ENCODE results near the gene GSG1L.
"Not testable (repeated sequence)": the region's sequence is repeated elsewhere in the genome, so short reads cannot be mapped to it uniquely, and the experiment has no call there.

The GSG1L gene

GRCh38 chr16:27746076-27746855, 317.2 kb downstream of the GSG1L start:
- Mint-ChIP-seq H3K4me1 (peaks cover 7% of the 10 kb centered on the region), H3K36me3 (no peaks in the 10 kb centered on the region), H3K4me3 (no peak overlapping the region), H3K9me3 (no peaks in the 10 kb centered on the region), H3K27ac (no peak overlapping the region)
- no peak for ATAC-seq
- DNase-seq (ENCODE audit: low spot score in 2 of 2), result no peak

GRCh38 chr16:27745348-27745747, 318.2 kb downstream of the GSG1L start:
- DNase-seq (ENCODE audit: low spot score in 2 of 2) (no peak), ATAC-seq (no peak)
- Mint-ChIP-seq H3K27ac (no peak overlapping the region), H3K9me3 (no peaks in the 10 kb centered on the region), H3K36me3 (no peaks in the 10 kb centered on the region), H3K4me1 (peaks cover 7% of the 10 kb centered on the region), H3K4me3 (no peak overlapping the region)

- no peak for DNase-seq (ENCODE audit: low spot score in 2 of 2)
- Mint-ChIP-seq H3K4me3 (no peak overlapping the region), H3K36me3 (peaks cover 1% of the 10 kb centered on the region), H3K4me1 (peaks cover 5% of the 10 kb centered on the region), H3K9me3 (no peaks in the 10 kb centered on the region), H3K27ac (no peak overlapping the region)
- ATAC-seq, result no peak
These were observed 319.6 kb downstream of the GSG1L start for GRCh38 chr16:27743963-27744362.

- ATAC-seq; DNase-seq (ENCODE audit: low spot score in 2 of 2); H3K9me3 Mint-ChIP-seq; H3K4me1 Mint-ChIP-seq; H3K4me3 Mint-ChIP-seq; H3K27ac Mint-ChIP-seq; H3K36me3 Mint-ChIP-seq: not testable (repeated sequence)
These were observed 320.5 kb downstream of the GSG1L start for GRCh38 chr16:27743001-27743400.

- no peak overlapping the region for H3K27ac Mint-ChIP-seq
- H3K4me3 Mint-ChIP-seq, result no peak overlapping the region
- no peak for ATAC-seq
- DNase-seq (ENCODE audit: low spot score in 2 of 2), result no peak
- no peaks in the 10 kb centered on the region for H3K4me1 Mint-ChIP-seq
- peaks cover 6% of the 10 kb centered on the region for H3K36me3 Mint-ChIP-seq
- no peaks in the 10 kb centered on the region for H3K9me3 Mint-ChIP-seq
These were observed 321.2 kb downstream of the GSG1L start for GRCh38 chr16:27742333-27742732.

GRCh38 chr16:27740496-27741201, 322.9 kb downstream of the GSG1L start:
- Mint-ChIP-seq H3K4me3 (no peak overlapping the region), H3K9me3 (no peaks in the 10 kb centered on the region), H3K27ac (no peak overlapping the region), H3K36me3 (peaks cover 12% of the 10 kb centered on the region), H3K4me1 (no peaks in the 10 kb centered on the region)
- no peak for DNase-seq (ENCODE audit: low spot score in 2 of 2)
- ATAC-seq, result no peak

- H3K27ac Mint-ChIP-seq, result no peak overlapping the region
- H3K4me1 Mint-ChIP-seq, result no peaks in the 10 kb centered on the region
- no peak overlapping the region for H3K4me3 Mint-ChIP-seq
- H3K9me3 Mint-ChIP-seq, result no peaks in the 10 kb centered on the region
- peaks cover 12% of the 10 kb centered on the region for H3K36me3 Mint-ChIP-seq
- DNase-seq (ENCODE audit: low spot score in 2 of 2), result no peak
- ATAC-seq, result no peak
These were observed 323.7 kb downstream of the GSG1L start for GRCh38 chr16:27739606-27740357.

- Mint-ChIP-seq H3K36me3 (peaks cover 12% of the 10 kb centered on the region), H3K27ac (no peak overlapping the region)
These were observed 324.9 kb downstream of the GSG1L start for GRCh38 chr16:27738596-27738995.

More at GRCh38 chr16:27738596-27738995, 324.9 kb downstream of the GSG1L start:
- ATAC-seq (no peak), DNase-seq (ENCODE audit: low spot score in 2 of 2) (no peak)
- no peaks in the 10 kb centered on the region for H3K4me1 Mint-ChIP-seq
- H3K4me3 Mint-ChIP-seq, result no peak overlapping the region
- no peaks in the 10 kb centered on the region for H3K9me3 Mint-ChIP-seq

All from stimulated activated effector memory CD8-positive, alpha-beta T cell treated with anti-CD3 and anti-CD28 coated beads, Interleukin-12 subunit alpha, Interleukin-12 subunit beta, amount 100 ng/mL, for 72 hours (primary cell).